Measurements from ENCODE around the gene PIGH.

DNA sequence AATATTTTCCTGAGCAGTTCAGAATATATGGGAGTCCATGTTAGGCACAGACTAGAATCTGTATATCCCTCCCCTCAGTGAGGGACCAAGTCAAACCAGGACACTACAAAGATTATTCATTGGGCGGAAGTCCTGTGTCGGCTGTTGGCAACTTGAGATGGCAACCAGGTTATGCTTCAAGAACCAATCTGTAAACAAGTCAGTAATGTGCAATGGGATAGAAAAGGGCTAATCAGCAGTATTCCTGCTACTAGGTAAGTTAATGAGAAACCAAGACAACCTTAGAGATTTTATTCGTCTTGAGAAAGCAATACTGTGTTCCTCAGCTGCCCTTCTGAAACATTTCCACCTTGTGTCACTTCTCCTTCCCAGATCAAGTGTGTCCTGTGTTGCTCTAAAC, 46.1 kb upstream of the PIGH start:
- no peak for TF ChIP-seq POLR2A (IDR thresholded peaks at IDR 0.05)
- no peak for TF ChIP-seq EP300 (IDR thresholded peaks at IDR 0.05)
- TF ChIP-seq, protein P1, sequence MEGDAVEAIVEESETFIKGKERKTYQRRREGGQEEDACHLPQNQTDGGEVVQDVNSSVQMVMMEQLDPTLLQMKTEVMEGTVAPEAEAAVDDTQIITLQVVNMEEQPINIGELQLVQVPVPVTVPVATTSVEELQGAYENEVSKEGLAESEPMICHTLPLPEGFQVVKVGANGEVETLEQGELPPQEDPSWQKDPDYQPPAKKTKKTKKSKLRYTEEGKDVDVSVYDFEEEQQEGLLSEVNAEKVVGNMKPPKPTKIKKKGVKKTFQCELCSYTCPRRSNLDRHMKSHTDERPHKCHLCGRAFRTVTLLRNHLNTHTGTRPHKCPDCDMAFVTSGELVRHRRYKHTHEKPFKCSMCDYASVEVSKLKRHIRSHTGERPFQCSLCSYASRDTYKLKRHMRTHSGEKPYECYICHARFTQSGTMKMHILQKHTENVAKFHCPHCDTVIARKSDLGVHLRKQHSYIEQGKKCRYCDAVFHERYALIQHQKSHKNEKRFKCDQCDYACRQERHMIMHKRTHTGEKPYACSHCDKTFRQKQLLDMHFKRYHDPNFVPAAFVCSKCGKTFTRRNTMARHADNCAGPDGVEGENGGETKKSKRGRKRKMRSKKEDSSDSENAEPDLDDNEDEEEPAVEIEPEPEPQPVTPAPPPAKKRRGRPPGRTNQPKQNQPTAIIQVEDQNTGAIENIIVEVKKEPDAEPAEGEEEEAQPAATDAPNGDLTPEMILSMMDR (IDR thresholded peaks at IDR 0.05) = no peak
